ENCODE data around the gene ARL3.

GRCh38 chr10:102696736-102697135, 17.5 kb downstream of the ARL3 start:
- TF ChIP-seq CTCF (IDR thresholded peaks at IDR 0.05) (no peak), POLR2A (IDR thresholded peaks at IDR 0.05) (no peak)

Data from suprapubic skin (tissue), 3 donors.